Hematopoietic multipotent progenitor cell (in vitro differentiated cells): ENCODE data around the gene LHFPL4. TPM values are rescaled to one million over a fixed set of nuclear protein-coding genes. Genes with fewer than 3 reads are reported as not detected.
A peak's percentile ranks its signal among the peaks of the same experiment; 100 is the strongest.
"Not testable (repeated sequence)": the region's sequence is repeated elsewhere in the genome, so short reads cannot be mapped to it uniquely, and the experiment has no call there.

Experiments
- DNase-seq, 3 donors: peaks; one replicate each; pipeline ENCODE4 v3.0.0-alpha.2; 2011 to 2015; ENCODE audit warnings: low read depth in 2 of 3, low spot score in 2 of 3
- total RNA-seq: library from RNA; depleted of rRNA; stranded (reverse); fragments of >200 nt; gene quantifications from one replicate; pipeline ENCODE4 v1.2.3, GENCODE V29; 2012

LHFPL4 gene
- total RNA-seq: not detected

- DNase-seq: no peak
Observed at GRCh38 chr3:9553021-9553947, at the start of gene LHFPL4. LHFPL4 (minus strand) TSS chr3:9553822; CDS start chr3:9552679, 1,143 bp downstream.

- DNase-seq: no peak
Observed at GRCh38 chr3:9602620-9603019, 49.0 kb upstream of the LHFPL4 start.

- DNase-seq: not testable (repeated sequence)
Observed at GRCh38 chr3:9601006-9601581, 47.5 kb upstream of the LHFPL4 start.

- peak in 2 of 3 donors; percentile 23 to 26 for DNase-seq
Observed at GRCh38 chr3:9600597-9600996, 47.0 kb upstream of the LHFPL4 start.

- DNase-seq: no peak
Observed at GRCh38 chr3:9598783-9599387, 45.3 kb upstream of the LHFPL4 start.

- no peak for DNase-seq
Observed at GRCh38 chr3:9595877-9596276, 42.3 kb upstream of the LHFPL4 start.

GRCh38 chr3:9591781-9592180 lies 38.2 kb upstream of the LHFPL4 start:
- not testable (repeated sequence) for DNase-seq

- peak in 2 of 3 donors; percentile 6 to 28 for DNase-seq
Observed at GRCh38 chr3:9590282-9590791, 36.7 kb upstream of the LHFPL4 start.

GRCh38 chr3:9583792-9584191 lies 30.2 kb upstream of the LHFPL4 start:
- DNase-seq: no peak

GRCh38 chr3:9583371-9583770 lies 29.7 kb upstream of the LHFPL4 start:
- DNase-seq: no peak

- DNase-seq: no peak
Observed at GRCh38 chr3:9582332-9582731, 28.7 kb upstream of the LHFPL4 start.

- no peak for DNase-seq
Observed at GRCh38 chr3:9581742-9582141, 28.1 kb upstream of the LHFPL4 start.

- no peak for DNase-seq
Observed at GRCh38 chr3:9569054-9569453, 15.4 kb upstream of the LHFPL4 start.

GRCh38 chr3:9565316-9565715 lies 11.7 kb upstream of the LHFPL4 start:
- no peak for DNase-seq

- DNase-seq: no peak
Observed at GRCh38 chr3:9563851-9564250, 10.2 kb upstream of the LHFPL4 start.

- not testable (repeated sequence) for DNase-seq
Observed at GRCh38 chr3:9560056-9560455, 6.4 kb upstream of the LHFPL4 start.

- DNase-seq: no peak
Observed at GRCh38 chr3:9553948-9554513, 409 bp upstream of the LHFPL4 start.

- peak in 2 of 3 donors; percentile 54 to 73 for DNase-seq
Observed at GRCh38 chr3:9552252-9552999, 1.2 kb downstream of the LHFPL4 start.

- no peak for DNase-seq
Observed at GRCh38 chr3:9550999-9551398, 2.6 kb downstream of the LHFPL4 start.

GRCh38 chr3:9549600-9549999 lies 4.0 kb downstream of the LHFPL4 start:
- no peak for DNase-seq
